GM10266 (cell line): ENCODE results near the gene KMT2A.

Experiments used
- DNase-seq: peaks from one replicate; pipeline ENCODE4 v3.0.0; 2012; ENCODE audit errors: extremely low spot score
- TF ChIP-seq, protein P1 (sequence below): IDR thresholded peaks from 2 replicates; pipeline ENCODE4 v1.5.1; 2012; ENCODE audit warnings: mild to moderate bottlenecking, low read depth; ENCODE audit not compliant: control insufficient read depth, insufficient read depth; ENCODE audit errors: missing control alignments

The KMT2A gene

DNA sequence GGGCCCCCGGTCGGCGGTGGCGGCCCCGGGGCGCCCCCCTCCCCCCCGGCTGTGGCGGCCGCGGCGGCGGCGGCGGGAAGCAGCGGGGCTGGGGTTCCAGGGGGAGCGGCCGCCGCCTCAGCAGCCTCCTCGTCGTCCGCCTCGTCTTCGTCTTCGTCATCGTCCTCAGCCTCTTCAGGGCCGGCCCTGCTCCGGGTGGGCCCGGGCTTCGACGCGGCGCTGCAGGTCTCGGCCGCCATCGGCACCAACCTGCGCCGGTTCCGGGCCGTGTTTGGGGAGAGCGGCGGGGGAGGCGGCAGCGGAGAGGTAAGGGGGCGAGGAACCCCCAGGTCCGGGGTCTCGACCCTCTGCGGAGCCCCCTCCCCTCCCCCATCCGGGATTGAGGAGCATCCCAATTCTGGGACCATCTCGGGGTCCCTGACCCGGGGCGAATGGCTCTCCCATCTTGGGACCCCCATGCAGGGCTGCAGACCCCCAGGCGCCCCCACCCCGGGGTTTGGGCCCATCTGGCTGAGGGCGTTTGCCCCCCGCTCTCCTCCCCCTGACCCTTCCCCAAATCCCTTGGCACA is 431 bp downstream of the KMT2A start:
- no peak for DNase-seq
- TF ChIP-seq, protein P1, sequence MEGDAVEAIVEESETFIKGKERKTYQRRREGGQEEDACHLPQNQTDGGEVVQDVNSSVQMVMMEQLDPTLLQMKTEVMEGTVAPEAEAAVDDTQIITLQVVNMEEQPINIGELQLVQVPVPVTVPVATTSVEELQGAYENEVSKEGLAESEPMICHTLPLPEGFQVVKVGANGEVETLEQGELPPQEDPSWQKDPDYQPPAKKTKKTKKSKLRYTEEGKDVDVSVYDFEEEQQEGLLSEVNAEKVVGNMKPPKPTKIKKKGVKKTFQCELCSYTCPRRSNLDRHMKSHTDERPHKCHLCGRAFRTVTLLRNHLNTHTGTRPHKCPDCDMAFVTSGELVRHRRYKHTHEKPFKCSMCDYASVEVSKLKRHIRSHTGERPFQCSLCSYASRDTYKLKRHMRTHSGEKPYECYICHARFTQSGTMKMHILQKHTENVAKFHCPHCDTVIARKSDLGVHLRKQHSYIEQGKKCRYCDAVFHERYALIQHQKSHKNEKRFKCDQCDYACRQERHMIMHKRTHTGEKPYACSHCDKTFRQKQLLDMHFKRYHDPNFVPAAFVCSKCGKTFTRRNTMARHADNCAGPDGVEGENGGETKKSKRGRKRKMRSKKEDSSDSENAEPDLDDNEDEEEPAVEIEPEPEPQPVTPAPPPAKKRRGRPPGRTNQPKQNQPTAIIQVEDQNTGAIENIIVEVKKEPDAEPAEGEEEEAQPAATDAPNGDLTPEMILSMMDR: no peak

- peak; percentile 53 for DNase-seq
- TF ChIP-seq, protein P1: no peak
Measured at GRCh38 chr11:118437208-118438125, 1.2 kb downstream of the KMT2A start.

- TF ChIP-seq, protein P1: no peak
- DNase-seq: peak; percentile 58
Measured at GRCh38 chr11:118438314-118438931, 2.1 kb downstream of the KMT2A start.

- TF ChIP-seq, protein P1: no peak
Measured at GRCh38 chr11:118439646-118440045, 3.4 kb downstream of the KMT2A start.

DNA sequence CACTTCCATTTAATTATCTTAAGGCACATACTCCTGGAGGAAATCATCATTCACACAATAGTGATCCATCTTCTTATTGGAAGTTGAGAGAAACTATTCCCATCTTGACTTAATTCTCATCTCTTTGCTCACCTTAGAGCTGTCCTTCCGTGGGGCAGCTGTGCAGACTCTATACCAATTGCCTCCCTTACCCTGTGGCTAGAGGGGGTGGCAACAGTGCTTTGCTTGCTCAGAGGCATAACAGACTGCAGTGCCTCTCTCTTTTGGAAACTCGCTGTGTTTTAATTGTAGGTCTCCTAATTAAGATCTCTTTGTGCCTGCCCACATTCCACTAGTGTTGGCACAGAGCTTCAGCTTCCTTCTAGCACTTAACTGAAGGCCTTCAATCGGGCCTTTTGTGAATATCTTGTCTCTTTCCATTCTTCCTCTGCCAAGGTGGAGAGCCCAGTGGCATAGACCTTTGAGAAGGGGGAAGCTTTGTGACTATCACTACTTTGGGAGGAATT is 5.5 kb downstream of the KMT2A start:
- TF ChIP-seq, protein P1: no peak
- DNase-seq: no peak

More at GRCh38 chr11:118439646-118440045, 3.4 kb downstream of the KMT2A start:
- no peak for DNase-seq

DNA sequence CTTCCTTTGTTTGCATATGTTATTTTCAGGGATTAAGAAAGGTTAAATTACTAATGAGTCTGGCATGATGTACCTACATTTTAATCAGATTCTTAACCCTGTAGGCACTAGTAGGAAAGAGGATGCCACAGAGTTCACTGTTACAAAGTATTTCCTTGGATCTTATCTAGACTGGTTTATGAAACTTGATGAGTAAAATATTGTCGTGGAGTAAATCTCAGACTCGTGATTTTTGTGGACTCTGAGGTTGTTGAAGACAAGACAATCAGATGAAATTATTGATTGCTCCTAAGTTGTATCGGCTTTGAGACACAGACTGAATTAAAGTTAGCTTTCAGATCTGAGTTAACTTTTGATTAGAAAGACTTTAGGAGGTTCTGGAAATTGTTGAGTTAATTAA is 6.0 kb downstream of the KMT2A start:
- DNase-seq: no peak
- TF ChIP-seq, protein P1: no peak
